BLaER1 (cell line): ENCODE results near the gene CMTR2.
"Not testable (repeated sequence)": the region's sequence is repeated elsewhere in the genome, so short reads cannot be mapped to it uniquely, and the experiment has no call there.

ENCODE experiments used
- H3K27ac ChIP-seq: shearing (Covaris generic); formaldehyde crosslinking; 2 replicates; pipeline ENCODE4 v1.8.1; 2022
- H3K27me3 ChIP-seq: shearing (Covaris generic); formaldehyde crosslinking; 2 replicates; pipeline ENCODE4 v1.8.1; 2022
- H3K36me3 ChIP-seq: shearing (Covaris generic); formaldehyde crosslinking; 2 replicates; pipeline ENCODE4 v1.8.1; 2022
- H3K4me1 ChIP-seq: shearing (Covaris generic); formaldehyde crosslinking; 2 replicates; pipeline ENCODE4 v1.8.1; 2022
- H3K4me2 ChIP-seq: shearing (Covaris generic); formaldehyde crosslinking; 2 replicates; pipeline ENCODE4 v1.8.1; 2022
- H3K4me3 ChIP-seq: shearing (Covaris generic); formaldehyde crosslinking; 2 replicates; pipeline ENCODE4 v1.8.1; 2022
- H3K9ac ChIP-seq: shearing (Covaris generic); formaldehyde crosslinking; 2 replicates; pipeline ENCODE4 v1.8.1; 2022
- H3K9me3 ChIP-seq: shearing (Covaris generic); formaldehyde crosslinking; 2 replicates; pipeline ENCODE4 v1.8.1; 2022
- H4K20me1 ChIP-seq: shearing (Covaris generic); formaldehyde crosslinking; 2 replicates; pipeline ENCODE4 v1.8.1; 2022
- Cebpa-rat ChIP-seq: shearing (Covaris generic); IDR thresholded peaks from 2 replicates; pipeline ENCODE4 v1.8.1; 2022

The CMTR2 gene

GRCh38 chr16:71311553-71312158, 22.5 kb upstream of the CMTR2 start:
- Histone ChIP-seq H3K27me3 (no peaks in the 10 kb centered on the region), H3K4me1 (no peaks in the 10 kb centered on the region), H3K4me3 (no peak overlapping the region), H3K27ac (no peak overlapping the region), H4K20me1 (no peaks in the 10 kb centered on the region), H3K9me3 (no peaks in the 10 kb centered on the region), H3K36me3 (no peaks in the 10 kb centered on the region), H3K4me2 (no peak overlapping the region), H3K9ac (no peak overlapping the region)
- no peak for TF ChIP-seq Cebpa-rat

- peaks cover 8% of the 10 kb centered on the region; the same call in 1 of the 2 replicates for H3K9me3 ChIP-seq
- H3K27me3 ChIP-seq, result no peaks in the 10 kb centered on the region
- peaks cover 4% of the 10 kb centered on the region; the same call in 1 of the 2 replicates for H3K4me1 ChIP-seq
- no peak overlapping the region for H3K27ac ChIP-seq
- H3K36me3 ChIP-seq, result no peaks in the 10 kb centered on the region
- TF ChIP-seq Cebpa-rat, result no peak
- H4K20me1 ChIP-seq, result no peaks in the 10 kb centered on the region
- no peak overlapping the region for H3K4me3 ChIP-seq
- H3K4me2 ChIP-seq, result no peak overlapping the region
- no peak overlapping the region for H3K9ac ChIP-seq
These were observed 14.7 kb upstream of the CMTR2 start for GRCh38 chr16:71303938-71304337.

GRCh38 chr16:71297341-71297634, 8.1 kb upstream of the CMTR2 start:
- peaks cover 8% of the 10 kb centered on the region; the same call in 1 of the 2 replicates for H3K4me1 ChIP-seq
- TF ChIP-seq Cebpa-rat, result no peak
- no peak overlapping the region for H3K4me3 ChIP-seq
- H4K20me1 ChIP-seq, result no peaks in the 10 kb centered on the region
- H3K9me3 ChIP-seq, result no peaks in the 10 kb centered on the region
- no peak overlapping the region for H3K4me2 ChIP-seq
- H3K36me3 ChIP-seq, result no peaks in the 10 kb centered on the region
- no peak overlapping the region for H3K9ac ChIP-seq
- H3K27me3 ChIP-seq, result no peaks in the 10 kb centered on the region
- H3K27ac ChIP-seq, result no peak overlapping the region

- H3K9ac ChIP-seq, result no peak overlapping the region
- H3K4me1 ChIP-seq, result peaks cover 8% of the 10 kb centered on the region; the same call in 1 of the 2 replicates
- H3K36me3 ChIP-seq, result no peaks in the 10 kb centered on the region
- TF ChIP-seq Cebpa-rat, result no peak
- no peaks in the 10 kb centered on the region for H3K27me3 ChIP-seq
- H3K27ac ChIP-seq, result no peak overlapping the region
- H3K9me3 ChIP-seq, result no peaks in the 10 kb centered on the region; the same call in 1 of the 2 replicates
- no peaks in the 10 kb centered on the region for H4K20me1 ChIP-seq
- H3K4me3 ChIP-seq, result no peak overlapping the region
- no peak overlapping the region for H3K4me2 ChIP-seq
These were observed 7.6 kb upstream of the CMTR2 start for GRCh38 chr16:71296584-71297340.

DNA sequence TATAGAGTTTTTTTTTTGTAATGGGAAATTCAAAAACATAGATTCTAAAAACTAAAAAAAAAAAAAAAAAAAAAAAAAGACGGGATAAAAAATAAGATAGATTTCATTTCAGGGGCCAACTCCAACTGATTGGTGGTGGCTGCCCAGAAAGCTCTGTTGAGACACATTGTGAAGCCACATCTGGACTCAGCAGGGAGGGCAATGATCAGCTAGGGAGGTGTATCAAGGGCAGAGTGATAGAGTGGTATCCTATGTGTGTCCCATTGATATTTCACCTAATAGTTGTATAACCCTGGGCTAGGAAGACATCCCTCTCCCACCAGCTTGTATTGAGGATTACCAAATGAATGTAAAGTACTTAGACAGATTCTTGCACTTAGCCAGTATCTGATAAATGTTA, 6.7 kb upstream of the CMTR2 start:
- H3K9ac ChIP-seq, result no peak overlapping the region
- no peaks in the 10 kb centered on the region for H3K27me3 ChIP-seq
- H3K9me3 ChIP-seq, result no peaks in the 10 kb centered on the region; the same call in 1 of the 2 replicates
- no peak overlapping the region for H3K4me2 ChIP-seq
- H3K4me1 ChIP-seq, result peaks cover 8% of the 10 kb centered on the region; the same call in 1 of the 2 replicates
- H4K20me1 ChIP-seq, result no peaks in the 10 kb centered on the region
- no peak overlapping the region for H3K4me3 ChIP-seq
- no peaks in the 10 kb centered on the region for H3K36me3 ChIP-seq
- H3K27ac ChIP-seq, result no peak overlapping the region
- TF ChIP-seq Cebpa-rat, result no peak

DNA sequence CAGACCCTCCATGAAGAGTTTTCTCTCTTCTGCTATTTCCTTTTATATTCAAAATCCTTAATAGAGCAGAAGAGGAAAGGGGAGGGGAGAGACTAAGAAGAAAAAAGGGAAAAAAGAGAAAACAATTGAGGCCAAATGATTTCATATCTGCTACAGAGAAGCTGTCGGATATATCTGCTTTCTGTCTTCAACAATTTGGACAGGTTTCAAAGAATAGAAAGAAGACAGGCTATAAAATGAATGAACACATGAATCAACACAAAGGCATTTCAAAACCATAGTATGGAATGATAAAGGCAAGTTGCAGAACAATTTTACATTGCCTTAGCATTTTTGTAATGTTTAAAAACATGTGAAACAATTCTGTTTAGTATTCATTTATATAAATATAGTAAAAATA, 4.7 kb upstream of the CMTR2 start:
- H3K9ac ChIP-seq, result no peak overlapping the region
- H3K4me1 ChIP-seq, result peaks cover 14% of the 10 kb centered on the region

GRCh38 chr16:71292095-71292494, 2.9 kb upstream of the CMTR2 start:
- not testable (repeated sequence) for H3K27me3 ChIP-seq, H4K20me1 ChIP-seq, H3K4me2 ChIP-seq, H3K36me3 ChIP-seq, H3K9me3 ChIP-seq, H3K27ac ChIP-seq, H3K4me3 ChIP-seq, H3K9ac ChIP-seq
- peaks cover 26% of the 10 kb centered on the region for H3K4me1 ChIP-seq

More for the DNA sequence above, 4.7 kb upstream of the CMTR2 start:
- no peak for TF ChIP-seq Cebpa-rat
- no peak overlapping the region for H3K4me3 ChIP-seq
- H3K4me2 ChIP-seq, result no peak overlapping the region
- no peaks in the 10 kb centered on the region for H3K27me3 ChIP-seq
- H4K20me1 ChIP-seq, result no peaks in the 10 kb centered on the region
- H3K36me3 ChIP-seq, result no peaks in the 10 kb centered on the region
- H3K9me3 ChIP-seq, result no peaks in the 10 kb centered on the region; the same call in 1 of the 2 replicates
- H3K27ac ChIP-seq, result no peak overlapping the region

GRCh38 chr16:71289732-71290062, 495 bp upstream of the CMTR2 start:
- Histone ChIP-seq H3K36me3 (peaks cover 29% of the 10 kb centered on the region), H3K27ac (peak overlapping the region; percentile 70), H4K20me1 (peaks cover 6% of the 10 kb centered on the region; the same call in 1 of the 2 replicates), H3K9me3 (peaks cover 12% of the 10 kb centered on the region; the same call in 1 of the 2 replicates), H3K4me3 (peak overlapping the region; percentile 79), H3K27me3 (no peaks in the 10 kb centered on the region), H3K4me2 (peak overlapping the region; percentile 62), H3K9ac (peak overlapping the region; percentile 55; the same call in 1 of the 2 replicates), H3K4me1 (peaks cover 29% of the 10 kb centered on the region)
- TF ChIP-seq Cebpa-rat, result no peak

GRCh38 chr16:71288570-71288889, 672 bp downstream of the CMTR2 start:
- TF ChIP-seq Cebpa-rat, result no peak
- peaks cover 41% of the 10 kb centered on the region for H3K36me3 ChIP-seq
- H3K4me3 ChIP-seq, result peak overlapping the region; percentile 79
- H4K20me1 ChIP-seq, result peaks cover 14% of the 10 kb centered on the region
- H3K4me1 ChIP-seq, result peaks cover 32% of the 10 kb centered on the region
- peaks cover 19% of the 10 kb centered on the region for H3K9me3 ChIP-seq
- no peaks in the 10 kb centered on the region for H3K27me3 ChIP-seq
- H3K27ac ChIP-seq, result peak overlapping the region; percentile 91
- peak overlapping the region; percentile 79 for H3K4me2 ChIP-seq
- peak overlapping the region; percentile 88 for H3K9ac ChIP-seq

DNA sequence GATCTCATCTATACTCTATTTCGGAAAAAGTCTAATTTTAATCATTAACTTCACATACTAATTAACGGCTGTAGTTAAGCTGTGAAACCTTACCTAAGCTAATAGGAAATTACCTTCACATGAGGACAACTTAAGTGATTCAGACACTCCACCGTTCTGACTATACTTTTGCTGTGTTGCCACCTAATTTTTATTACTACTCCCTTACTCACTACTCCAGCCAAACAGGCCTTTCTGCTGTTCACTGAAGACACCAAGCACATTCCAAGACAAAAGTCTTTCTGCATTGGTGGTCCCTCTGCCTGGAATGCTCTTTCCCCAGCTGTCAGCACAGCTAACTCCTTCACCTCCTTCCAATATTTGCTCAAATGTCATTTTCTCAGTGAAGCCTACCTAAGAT, 1.3 kb downstream of the CMTR2 start:
- Histone ChIP-seq H3K9me3 (peaks cover 23% of the 10 kb centered on the region), H3K27ac (peak overlapping the region; percentile 91; the same call in 1 of the 2 replicates), H3K27me3 (no peaks in the 10 kb centered on the region), H4K20me1 (peaks cover 20% of the 10 kb centered on the region), H3K36me3 (peaks cover 47% of the 10 kb centered on the region), H3K9ac (peak overlapping the region; percentile 88), H3K4me3 (peak overlapping the region; percentile 79), H3K4me1 (peaks cover 33% of the 10 kb centered on the region), H3K4me2 (peak overlapping the region; percentile 79)
- no peak for TF ChIP-seq Cebpa-rat
